ENCODE measurements around the gene RUBCN.
"Not testable (repeated sequence)": the region's sequence is repeated elsewhere in the genome, so short reads cannot be mapped to it uniquely, and the experiment has no call there.

The RUBCN gene

DNA sequence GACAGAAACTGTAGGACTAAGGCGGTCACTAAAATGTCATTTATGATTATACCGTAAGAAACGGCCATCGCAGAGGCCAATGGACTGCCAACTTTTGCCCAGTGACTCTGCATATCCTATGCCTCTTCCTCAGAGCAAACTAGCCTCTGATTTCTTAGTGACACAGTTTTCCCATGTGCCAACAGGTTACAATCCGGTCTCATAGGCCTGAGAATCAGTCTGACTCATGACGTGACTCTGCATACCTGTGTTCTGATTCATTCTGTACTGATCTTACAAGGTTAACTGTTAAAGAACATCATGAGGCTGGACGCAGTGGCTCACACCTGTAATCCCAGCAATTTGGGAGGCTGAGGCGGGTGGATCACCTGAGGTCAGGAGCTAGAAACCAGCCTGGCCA lies 17.8 kb downstream of the RUBCN start:
- no peak overlapping the region for H3K27ac ChIP-seq
- no peak for TF ChIP-seq ZFX (IDR thresholded peaks at IDR 0.05)
- TF ChIP-seq, protein P1, sequence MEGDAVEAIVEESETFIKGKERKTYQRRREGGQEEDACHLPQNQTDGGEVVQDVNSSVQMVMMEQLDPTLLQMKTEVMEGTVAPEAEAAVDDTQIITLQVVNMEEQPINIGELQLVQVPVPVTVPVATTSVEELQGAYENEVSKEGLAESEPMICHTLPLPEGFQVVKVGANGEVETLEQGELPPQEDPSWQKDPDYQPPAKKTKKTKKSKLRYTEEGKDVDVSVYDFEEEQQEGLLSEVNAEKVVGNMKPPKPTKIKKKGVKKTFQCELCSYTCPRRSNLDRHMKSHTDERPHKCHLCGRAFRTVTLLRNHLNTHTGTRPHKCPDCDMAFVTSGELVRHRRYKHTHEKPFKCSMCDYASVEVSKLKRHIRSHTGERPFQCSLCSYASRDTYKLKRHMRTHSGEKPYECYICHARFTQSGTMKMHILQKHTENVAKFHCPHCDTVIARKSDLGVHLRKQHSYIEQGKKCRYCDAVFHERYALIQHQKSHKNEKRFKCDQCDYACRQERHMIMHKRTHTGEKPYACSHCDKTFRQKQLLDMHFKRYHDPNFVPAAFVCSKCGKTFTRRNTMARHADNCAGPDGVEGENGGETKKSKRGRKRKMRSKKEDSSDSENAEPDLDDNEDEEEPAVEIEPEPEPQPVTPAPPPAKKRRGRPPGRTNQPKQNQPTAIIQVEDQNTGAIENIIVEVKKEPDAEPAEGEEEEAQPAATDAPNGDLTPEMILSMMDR (conservative IDR thresholded peaks at IDR 0.05) = no peak

- no peak for TF ChIP-seq ZFX (IDR thresholded peaks at IDR 0.05)
- TF ChIP-seq, protein P1 (conservative IDR thresholded peaks at IDR 0.05) = no peak
- no peak overlapping the region for H3K27ac ChIP-seq
Observed at GRCh38 chr3:197714251-197714650, 22.5 kb downstream of the RUBCN start.

GRCh38 chr3:197713477-197713822 lies 23.3 kb downstream of the RUBCN start:
- no peak for TF ChIP-seq ZFX (IDR thresholded peaks at IDR 0.05)
- TF ChIP-seq, protein P1 (conservative IDR thresholded peaks at IDR 0.05) = no peak
- H3K27ac ChIP-seq = no peak overlapping the region

- TF ChIP-seq, protein P1 (conservative IDR thresholded peaks at IDR 0.05) = no peak
- no peak for TF ChIP-seq ZFX (IDR thresholded peaks at IDR 0.05)
- H3K27ac ChIP-seq = no peak overlapping the region
Observed at GRCh38 chr3:197711973-197712707, 24.6 kb downstream of the RUBCN start.

GRCh38 chr3:197710965-197711364 lies 25.7 kb downstream of the RUBCN start:
- H3K27ac ChIP-seq = not testable (repeated sequence)

- no peak for TF ChIP-seq ZFX (IDR thresholded peaks at IDR 0.05)
- TF ChIP-seq, protein P1 (conservative IDR thresholded peaks at IDR 0.05) = no peak
- H3K27ac ChIP-seq = no peak overlapping the region
Observed at GRCh38 chr3:197709135-197709534, 27.6 kb downstream of the RUBCN start.

DNA sequence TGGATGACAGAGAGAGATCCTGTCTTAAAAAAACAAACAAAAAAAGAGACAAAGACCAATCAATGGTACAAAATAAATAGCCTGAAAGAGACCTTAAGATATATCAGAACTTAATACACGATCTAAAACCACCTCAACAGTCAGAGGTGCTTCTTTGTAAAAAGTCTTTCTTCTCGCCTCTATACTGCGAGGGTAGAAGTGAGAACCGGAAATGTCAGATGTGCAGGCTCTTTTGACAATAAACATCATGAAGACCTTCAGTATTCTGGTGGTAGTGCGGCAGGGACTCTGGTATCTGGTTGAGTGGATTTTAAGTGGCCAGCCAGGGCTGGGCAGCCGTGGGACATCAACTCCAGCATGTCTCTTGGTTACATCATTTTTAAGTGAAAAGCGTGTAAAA lies 30.0 kb downstream of the RUBCN start:
- no peak for TF ChIP-seq ZFX (IDR thresholded peaks at IDR 0.05)
- TF ChIP-seq, protein P1 (conservative IDR thresholded peaks at IDR 0.05) = no peak
- H3K27ac ChIP-seq = no peak overlapping the region

GRCh38 chr3:197701841-197702240 lies 34.9 kb downstream of the RUBCN start:
- TF ChIP-seq ZFX (IDR thresholded peaks at IDR 0.05) = no peak
- TF ChIP-seq, protein P1 (conservative IDR thresholded peaks at IDR 0.05) = no peak
- H3K27ac ChIP-seq = no peak overlapping the region
